ENCODE data around the gene AQP2. TPM values are rescaled to one million over a fixed set of nuclear protein-coding genes. Genes with fewer than 3 reads are reported as not detected.
"Not testable (repeated sequence)": the region's sequence is repeated elsewhere in the genome, so short reads cannot be mapped to it uniquely, and the experiment has no call there.

The AQP2 gene
- total RNA-seq, 2 experiments from 2014 or later, result not detected

GRCh38 chr12:49983892-49984291 lies 33.4 kb downstream of the AQP2 start:
- POLR2A ChIA-PET, result no interaction called here
- peaks cover 8% of the 10 kb centered on the region for H3K36me3 Mint-ChIP-seq (ENCODE audit: low read depth)
- intact Hi-C loops (cut with micrococcal nuclease), result no loop called here

DNA sequence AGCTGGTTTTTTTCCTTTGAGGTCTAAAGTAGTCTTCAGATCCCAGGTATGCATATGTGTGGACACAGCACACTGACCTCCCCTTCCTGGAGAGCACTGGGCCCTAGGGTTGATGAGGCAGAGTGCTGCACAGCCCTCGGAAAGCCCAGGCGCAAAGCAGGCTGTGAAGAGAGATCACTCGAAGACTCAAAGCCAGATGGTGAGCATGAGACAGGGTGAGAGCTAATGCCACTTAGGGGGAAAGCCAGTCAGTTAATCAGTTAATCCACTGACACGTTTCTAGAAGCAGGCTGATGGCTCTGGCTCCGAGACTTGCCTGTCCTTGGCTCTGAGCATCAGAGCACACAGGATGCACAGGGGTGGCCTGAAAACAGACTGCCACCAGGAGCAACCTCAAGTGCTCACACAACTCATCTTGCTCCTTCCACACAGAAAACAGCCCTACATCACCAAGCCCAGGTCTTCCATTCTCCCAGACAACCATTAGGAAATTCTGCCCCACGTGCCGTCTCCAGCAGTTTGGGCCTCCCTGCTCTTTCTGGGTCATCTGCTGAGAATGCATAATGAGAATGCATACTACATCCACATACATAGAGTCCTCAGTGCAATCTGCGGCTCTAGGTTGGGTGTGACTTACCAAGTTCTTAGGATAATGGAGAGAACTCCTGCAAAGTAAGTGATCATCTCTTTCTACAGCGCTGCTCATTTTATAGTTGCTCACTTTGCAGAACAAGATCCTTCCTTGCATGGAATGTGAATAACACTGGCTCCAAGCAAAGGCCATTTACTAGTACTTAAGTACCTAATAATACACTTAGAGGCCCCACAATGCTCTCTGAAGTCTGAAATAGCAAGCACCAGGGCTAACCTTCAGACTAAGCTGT lies 34.2 kb downstream of the AQP2 start:
- no peak for ATAC-seq
- Mint-ChIP-seq H3K27me3 (no peaks in the 10 kb centered on the region), H3K9me3 (no peaks in the 10 kb centered on the region), H3K36me3 (ENCODE audit: low read depth) (peaks cover 14% of the 10 kb centered on the region), H3K27ac (no peak overlapping the region), H3K4me1 (ENCODE audit: low read depth) (peaks cover 4% of the 10 kb centered on the region), H3K4me3 (no peak overlapping the region)
- intact Hi-C loops (cut with micrococcal nuclease), result no loop called here
- TF ChIP-seq CTCF (IDR thresholded peaks at IDR 0.05), result no peak
- ChIA-PET POLR2A (no interaction called here), CTCF (interaction anchor here (0.8 to 10.4 kb wide), 5 partner anchors 18 to 98 kb away, joined by 3 to 106 read pairs (median 8); no protein-coding TSS in a partner anchor)
- DNase-seq, result no peak

More at GRCh38 chr12:49983892-49984291, 33.4 kb downstream of the AQP2 start:
- CTCF ChIA-PET, result interaction anchor here (0.6 to 10.4 kb wide), 6 partner anchors 18 to 182 kb away, joined by 3 to 106 read pairs (median 3); no protein-coding TSS in a partner anchor
- H3K4me3 Mint-ChIP-seq, result no peak overlapping the region
- ATAC-seq, result no peak
- TF ChIP-seq CTCF (IDR thresholded peaks at IDR 0.05), result no peak
- H3K27me3 Mint-ChIP-seq, result no peaks in the 10 kb centered on the region
- DNase-seq, result no peak
- no peak overlapping the region for H3K27ac Mint-ChIP-seq
- peaks cover 4% of the 10 kb centered on the region for H3K4me1 Mint-ChIP-seq (ENCODE audit: low read depth)
- H3K9me3 Mint-ChIP-seq, result no peaks in the 10 kb centered on the region

DNA sequence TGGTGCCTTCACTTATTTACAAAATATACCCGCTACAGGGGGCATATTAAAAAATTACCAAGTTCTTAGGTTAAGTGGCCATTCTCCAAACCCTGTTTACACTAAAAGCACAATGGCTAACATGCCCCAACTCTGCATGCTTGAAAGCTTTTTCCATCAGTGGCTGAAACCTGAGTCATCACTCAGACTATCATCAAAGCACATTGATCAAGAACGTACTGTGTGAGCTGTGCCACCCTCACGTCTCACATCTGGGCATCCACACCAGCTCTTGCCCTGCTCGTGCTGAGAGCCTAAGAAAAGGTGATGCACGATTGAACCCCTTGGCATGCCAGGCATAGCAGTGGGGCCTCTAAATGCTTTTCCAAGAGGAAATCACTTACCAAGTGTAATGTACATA lies 35.4 kb downstream of the AQP2 start:
- no peak for TF ChIP-seq CTCF (IDR thresholded peaks at IDR 0.05)
- Mint-ChIP-seq H3K36me3 (ENCODE audit: low read depth) (peaks cover 22% of the 10 kb centered on the region), H3K27me3 (no peaks in the 10 kb centered on the region), H3K4me3 (no peak overlapping the region), H3K9me3 (no peaks in the 10 kb centered on the region), H3K27ac (no peak overlapping the region), H3K4me1 (ENCODE audit: low read depth) (peaks cover 4% of the 10 kb centered on the region)
- intact Hi-C loops (cut with micrococcal nuclease), result no loop called here
- DNase-seq, result peak; percentile 27
- CTCF ChIA-PET, result interaction anchor here (1.2 to 10.4 kb wide), 3 partner anchors 20 to 84 kb away, joined by 3 to 106 read pairs (median 8); no protein-coding TSS in a partner anchor
- POLR2A ChIA-PET, result interaction anchor here (1.4 kb wide), 1 partner anchor 9 kb away, joined by 4 read pairs; no protein-coding TSS in a partner anchor
- ATAC-seq, result peak; percentile 74

DNA sequence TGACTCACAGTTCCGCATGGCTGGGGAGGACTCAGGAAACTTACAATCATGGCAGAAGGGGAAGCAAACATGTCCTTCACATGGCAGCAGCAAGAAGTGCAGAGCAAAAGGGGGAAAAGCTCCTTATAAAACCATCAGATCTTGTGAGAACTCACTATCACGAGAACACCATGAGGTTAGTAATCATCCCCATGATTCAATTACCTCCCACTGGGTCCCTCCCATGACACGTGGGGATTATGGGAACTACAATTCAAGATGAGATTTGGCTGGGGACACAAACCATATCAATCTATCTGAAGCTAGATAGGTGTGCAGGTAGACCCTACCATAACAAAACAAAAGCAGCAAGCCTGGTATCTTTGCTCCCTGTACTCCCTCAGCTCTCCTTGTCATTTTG lies 35.9 kb downstream of the AQP2 start:
- H3K4me3 Mint-ChIP-seq; ATAC-seq; H3K27me3 Mint-ChIP-seq; intact Hi-C loops (cut with micrococcal nuclease); H3K9me3 Mint-ChIP-seq; H3K27ac Mint-ChIP-seq; H3K4me1 Mint-ChIP-seq (ENCODE audit: low read depth); DNase-seq: not testable (repeated sequence)
- POLR2A ChIA-PET, result interaction anchor here (1.4 kb wide), 1 partner anchor 9 kb away, joined by 4 read pairs; no protein-coding TSS in a partner anchor
- H3K36me3 Mint-ChIP-seq (ENCODE audit: low read depth), result peaks cover 22% of the 10 kb centered on the region
- CTCF ChIA-PET, result interaction anchor here (1.2 to 10.4 kb wide), 3 partner anchors 20 to 84 kb away, joined by 3 to 106 read pairs (median 8); no protein-coding TSS in a partner anchor

DNA sequence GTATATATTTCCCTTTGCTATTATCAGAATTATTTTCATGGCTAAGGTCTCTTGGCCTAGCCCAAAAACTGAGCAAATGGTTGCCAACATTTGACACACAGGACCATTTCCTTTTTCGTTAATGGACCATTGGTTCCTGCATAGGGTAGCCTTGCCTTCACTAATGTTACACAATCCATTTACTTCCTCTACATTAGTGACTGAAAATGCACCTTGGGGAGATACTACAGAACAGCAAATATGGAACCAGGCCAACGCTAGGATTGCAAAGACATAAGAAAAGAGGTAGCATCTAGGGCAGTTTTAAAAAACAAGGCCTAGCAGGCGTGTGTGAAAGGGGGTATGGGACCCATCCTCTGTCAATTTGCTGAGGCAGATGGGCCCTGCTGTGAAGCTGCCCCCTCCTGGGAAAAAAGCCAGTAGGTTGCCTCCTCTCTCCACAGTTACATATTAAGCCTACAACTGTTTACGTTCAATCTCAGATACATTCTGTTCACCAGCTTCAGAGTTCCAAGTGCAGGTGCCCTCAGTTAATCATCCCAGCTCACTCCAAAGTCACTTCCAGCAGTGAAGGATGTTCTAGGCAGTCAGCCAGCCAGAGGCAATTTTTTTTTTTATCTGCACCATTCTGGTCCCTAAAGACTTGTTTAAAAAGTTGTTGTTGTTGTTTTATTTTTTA lies 37.2 kb downstream of the AQP2 start:
- CTCF ChIA-PET, result interaction anchor here (7.3 to 10.4 kb wide), 2 partner anchors 20 to 21 kb away, joined by 53 to 106 read pairs; no protein-coding TSS in a partner anchor
- Mint-ChIP-seq H3K4me1 (ENCODE audit: low read depth) (peaks cover 4% of the 10 kb centered on the region), H3K36me3 (ENCODE audit: low read depth) (peaks cover 33% of the 10 kb centered on the region), H3K9me3 (no peaks in the 10 kb centered on the region), H3K27me3 (no peaks in the 10 kb centered on the region), H3K4me3 (no peak overlapping the region), H3K27ac (no peak overlapping the region)
- no peak for TF ChIP-seq CTCF (IDR thresholded peaks at IDR 0.05)
- ATAC-seq, result no peak
- intact Hi-C loops (cut with micrococcal nuclease), result no loop called here
- POLR2A ChIA-PET, result no interaction called here
- DNase-seq, result no peak

DNA sequence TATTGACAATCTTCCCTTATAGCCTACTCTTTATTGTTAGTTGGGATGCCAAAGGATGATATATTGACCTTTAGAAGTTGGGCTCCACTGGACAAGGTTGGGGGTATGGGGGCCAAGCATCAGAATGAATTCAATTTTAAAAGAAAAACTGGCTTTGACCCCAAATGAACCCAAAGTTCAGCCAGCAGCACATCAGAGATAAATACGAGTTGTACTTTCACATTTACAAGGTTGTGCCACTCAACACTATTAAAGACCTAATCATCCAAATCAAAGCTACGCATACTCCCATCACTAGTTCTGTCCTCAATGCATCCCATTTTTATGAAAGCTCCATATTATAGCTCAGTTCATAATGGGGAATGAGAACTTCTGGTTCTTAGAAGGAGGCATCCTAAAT lies 38.9 kb downstream of the AQP2 start:
- ATAC-seq; H3K27me3 Mint-ChIP-seq; intact Hi-C loops (cut with micrococcal nuclease); H3K27ac Mint-ChIP-seq; POLR2A ChIA-PET; H3K4me3 Mint-ChIP-seq; DNase-seq; H3K9me3 Mint-ChIP-seq; H3K4me1 Mint-ChIP-seq (ENCODE audit: low read depth): not testable (repeated sequence)
- peaks cover 44% of the 10 kb centered on the region for H3K36me3 Mint-ChIP-seq (ENCODE audit: low read depth)
- CTCF ChIA-PET, result interaction anchor here (2.2 to 7.3 kb wide), 3 partner anchors 21 to 81 kb away, joined by 5 to 53 read pairs (median 5); no protein-coding TSS in a partner anchor
